WTC11 (cell line): ENCODE data around the gene ST3GAL6. TPM values are rescaled to one million over a fixed set of nuclear protein-coding genes. Genes with fewer than 3 reads are reported as not detected.
A peak's percentile ranks its signal among the peaks of the same experiment; 100 is the strongest.

Experiments
- ATAC-seq: fragments of 200-7000 bp; cut with Tn5 transposase; 2 replicates; pipeline ENCODE4 v1.10.0; 2021; ENCODE audit warnings: mild to moderate bottlenecking, moderate library complexity
- Bru-seq: library from RNA; stranded (reverse); fragments of 400-500 nt; gene quantifications from one replicate; lab custom pipeline; 2021; lab: Mats Ljungman, UMichigan
- CTCF ChIA-PET: fragments of 300-600 bp; sonication (Branson Sonifier 250); formaldehyde crosslinking; loops from one replicate; lab custom pipeline; 2021; ENCODE audit warnings: antibody characterized with exemption; lab: Charles Lee
- POLR2A ChIA-PET: fragments of 350-600 bp; sonication (Branson Sonifier 250); formaldehyde crosslinking; loops from one replicate; lab custom pipeline; 2021; ENCODE audit warnings: antibody characterized with exemption; lab: Charles Lee
- DNase-seq: peaks from one replicate; pipeline ENCODE4 v3.0.0; 2021; ENCODE audit warnings: low spot score
- H3K27ac Mint-ChIP-seq: 2 replicates; pipeline ENCODE4 v1.8.0; 2021; ENCODE audit warnings: mixed read lengths
- H3K27me3 Mint-ChIP-seq: 2 replicates; pipeline ENCODE4 v1.8.0; 2021; ENCODE audit warnings: low read depth, mild to moderate bottlenecking, moderate library complexity, mixed read lengths
- H3K36me3 Mint-ChIP-seq: 2 replicates; pipeline ENCODE4 v1.8.0; 2021; ENCODE audit warnings: mixed read lengths
- H3K4me1 Mint-ChIP-seq: 2 replicates; pipeline ENCODE4 v1.8.0; 2022; ENCODE audit warnings: mixed read lengths
- H3K4me3 Mint-ChIP-seq: 2 replicates; pipeline ENCODE4 v1.8.0; 2021; ENCODE audit warnings: mild to moderate bottlenecking, moderate library complexity, mixed read lengths
- H3K9me3 Mint-ChIP-seq: 2 replicates; pipeline ENCODE4 v1.8.0; 2021; ENCODE audit warnings: mixed read lengths
- CREM ChIP-seq: sonication (generic); formaldehyde crosslinking; IDR thresholded peaks from 2 replicates; pipeline ENCODE4 v1.8.1; 2022; ENCODE audit warnings: mild to moderate bottlenecking, missing genetic modification reagents, moderate library complexity
- ESRRA ChIP-seq: sonication (generic); formaldehyde crosslinking; IDR thresholded peaks from 2 replicates; pipeline ENCODE4 v1.8.1; 2022; ENCODE audit warnings: mild to moderate bottlenecking, missing genetic modification reagents, borderline replicate concordance
- MXD4 ChIP-seq: fragments of 250-450 bp; sonication (Bioruptor Pico); IDR thresholded peaks from 2 replicates; pipeline ENCODE4 v1.8.0; 2021; ENCODE audit warnings: mild to moderate bottlenecking, moderate library complexity, borderline replicate concordance
- NR3C1 ChIP-seq: sonication (generic); formaldehyde crosslinking; conservative IDR thresholded peaks from 2 replicates; pipeline ENCODE4 v1.8.1; 2023; ENCODE audit warnings: low read depth, mild to moderate bottlenecking, missing genetic modification reagents
- RORB ChIP-seq: fragments of 250-450 bp; sonication (Bioruptor Pico); IDR thresholded peaks from 2 replicates; pipeline ENCODE4 v1.9.0; 2021; ENCODE audit warnings: mild to moderate bottlenecking
- SOX15 ChIP-seq: fragments of 250-450 bp; sonication (Bioruptor Pico); IDR thresholded peaks from 2 replicates; pipeline ENCODE4 v1.9.0; 2021; ENCODE audit warnings: mild to moderate bottlenecking
- TP53 ChIP-seq: sonication (generic); formaldehyde crosslinking; IDR thresholded peaks from 2 replicates; pipeline ENCODE4 v1.8.1; 2023; ENCODE audit warnings: mild to moderate bottlenecking, missing genetic modification reagents
- ZNF138 ChIP-seq: sonication (generic); formaldehyde crosslinking; conservative IDR thresholded peaks from 2 replicates; pipeline ENCODE4 v1.8.1; 2022; ENCODE audit warnings: mild to moderate bottlenecking, moderate library complexity, missing genetic modification reagents
- ZNF263 ChIP-seq: sonication (generic); formaldehyde crosslinking; IDR thresholded peaks from 2 replicates; pipeline ENCODE4 v1.8.1; 2022; ENCODE audit warnings: low read depth, mild to moderate bottlenecking, moderate library complexity, missing genetic modification reagents
- long read RNA-seq, 3 experiments: library from RNA in 1 of 3; library from capped mRNA in 1 of 3; library from polyadenylated mRNA in 1 of 3; unstranded in 2 of 3; stranded (forward) in 1 of 3; transcript quantifications; one replicate each; pipeline ENCODE4 v2.0.0, GENCODE V29; 2021
- total RNA-seq: library from RNA; stranded (reverse); gene quantifications from 3 replicates; pipeline ENCODE4 v1.2.3, GENCODE V29; 2021
- TF ChIP-seq, protein P1 (sequence below): sonication (generic); formaldehyde crosslinking; IDR thresholded peaks from 2 replicates; pipeline ENCODE4 v1.8.1; 2023; ENCODE audit warnings: mild to moderate bottlenecking, missing genetic modification reagents
- TF ChIP-seq, protein P2 (sequence below): fragments of 200-600 bp; IDR thresholded peaks from 2 replicates; pipeline ENCODE4 v1.8.0; 2022; ENCODE audit warnings: antibody characterized with exemption
- TF ChIP-seq, protein P3 (sequence below): fragments of 250-450 bp; sonication (Bioruptor Pico); IDR thresholded peaks from 2 replicates; pipeline ENCODE4 v1.9.0; 2021; ENCODE audit warnings: mild to moderate bottlenecking
- TF ChIP-seq, protein P4 (sequence below): sonication (generic); formaldehyde crosslinking; IDR thresholded peaks from 2 replicates; pipeline ENCODE4 v1.8.1; 2023; ENCODE audit warnings: mild to moderate bottlenecking, missing genetic modification reagents, moderate library complexity
- TF ChIP-seq, protein P5 (sequence below): fragments of 250-450 bp; sonication (Bioruptor Pico); IDR thresholded peaks from 2 replicates; pipeline ENCODE4 v2.1.2; 2022; ENCODE audit warnings: mild to moderate bottlenecking, moderate library complexity
- TF ChIP-seq, protein P6 (sequence below): sonication (generic); formaldehyde crosslinking; IDR thresholded peaks from 2 replicates; pipeline ENCODE4 v1.8.0; 2022; ENCODE audit warnings: mild to moderate bottlenecking, missing genetic modification reagents
- TF ChIP-seq, protein P7 (sequence below): sonication (generic); formaldehyde crosslinking; IDR thresholded peaks from 2 replicates; pipeline ENCODE4 v1.8.0; 2023; ENCODE audit warnings: missing genetic modification reagents
- TF ChIP-seq, protein P8 (sequence below): sonication (generic); formaldehyde crosslinking; IDR thresholded peaks from 2 replicates; pipeline ENCODE4 v1.8.1; 2022; ENCODE audit warnings: mild to moderate bottlenecking, moderate library complexity, missing genetic modification reagents
- TF ChIP-seq, protein P9 (sequence below): sonication (generic); formaldehyde crosslinking; IDR thresholded peaks from 2 replicates; pipeline ENCODE4 v1.8.0; 2022; ENCODE audit warnings: mild to moderate bottlenecking, missing genetic modification reagents
- TF ChIP-seq, protein P10 (sequence below): sonication (generic); formaldehyde crosslinking; IDR thresholded peaks from 2 replicates; pipeline ENCODE4 v1.8.1; 2023; ENCODE audit warnings: mild to moderate bottlenecking, missing genetic modification reagents, moderate library complexity

The ST3GAL6 gene, protein sequence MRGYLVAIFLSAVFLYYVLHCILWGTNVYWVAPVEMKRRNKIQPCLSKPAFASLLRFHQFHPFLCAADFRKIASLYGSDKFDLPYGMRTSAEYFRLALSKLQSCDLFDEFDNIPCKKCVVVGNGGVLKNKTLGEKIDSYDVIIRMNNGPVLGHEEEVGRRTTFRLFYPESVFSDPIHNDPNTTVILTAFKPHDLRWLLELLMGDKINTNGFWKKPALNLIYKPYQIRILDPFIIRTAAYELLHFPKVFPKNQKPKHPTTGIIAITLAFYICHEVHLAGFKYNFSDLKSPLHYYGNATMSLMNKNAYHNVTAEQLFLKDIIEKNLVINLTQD
- 8.1 to 8.7 TPM (median 8.3 TPM) in 3 replicates for total RNA-seq
- Bru-seq, nascent RNA: percentile 73 among the genes with signal in this experiment
- long read RNA-seq, experiment 1, partial matches to known transcripts: 1 of 19 reads
- long read RNA-seq, experiment 1, other reads (novel, unspliced or antisense): 9 of 19 reads
- long read RNA-seq, experiment 2, partial matches to known transcripts: 3 of 13 reads
- long read RNA-seq, experiment 2, other reads (novel, unspliced or antisense): 5 of 13 reads
- long read RNA-seq, experiment 3, partial matches to known transcripts: 2 of 13 reads
- long read RNA-seq, experiment 3, other reads (novel, unspliced or antisense): 7 of 13 reads

DNA sequence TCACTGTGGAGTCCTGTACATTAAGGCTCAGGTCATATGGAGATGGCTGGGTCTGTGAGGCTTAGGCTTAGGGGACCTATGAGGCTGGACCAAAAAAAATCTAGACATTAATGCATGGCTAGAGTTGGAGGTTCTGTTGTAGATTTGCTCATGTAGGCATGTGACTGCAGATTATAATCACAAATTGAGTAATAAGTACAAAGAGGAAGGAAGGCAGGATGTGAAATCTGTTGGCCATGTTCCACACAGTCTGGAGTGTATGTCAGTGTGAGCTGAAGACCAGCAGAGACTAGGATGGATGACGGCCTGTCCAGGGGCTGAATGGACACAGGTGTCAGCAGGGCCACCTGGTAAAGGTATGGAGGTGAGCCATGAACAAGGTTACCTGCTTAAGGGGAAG is at the start of gene ST3GAL6:
ST3GAL6 (plus strand) TSS at position 265 of the 400 bp plus-strand sequence. CDS start 5,101 bp downstream, outside the sequence.
- Mint-ChIP-seq H3K4me3 (no peak within 1 kb of the TSS), H3K4me1 (peaks cover 38% of the 10 kb centered on the region), H3K36me3 (no peaks in the 10 kb centered on the region), H3K9me3 (no peaks in the 10 kb centered on the region), H3K27ac (no peak within 1 kb of the TSS), H3K27me3 (no peaks in the 10 kb centered on the region)
- POLR2A ChIA-PET: no interaction called here
- ATAC-seq (no peak), DNase-seq (no peak)
- CTCF ChIA-PET: interaction anchor here (0.9 to 2.2 kb wide), 2 partner anchors 106 to 161 kb away, joined by 5 to 6 read pairs; no protein-coding TSS in a partner anchor
- TF ChIP-seq RORB (CRISPR knock-in tag): no peak
- TF ChIP-seq, protein P1, sequence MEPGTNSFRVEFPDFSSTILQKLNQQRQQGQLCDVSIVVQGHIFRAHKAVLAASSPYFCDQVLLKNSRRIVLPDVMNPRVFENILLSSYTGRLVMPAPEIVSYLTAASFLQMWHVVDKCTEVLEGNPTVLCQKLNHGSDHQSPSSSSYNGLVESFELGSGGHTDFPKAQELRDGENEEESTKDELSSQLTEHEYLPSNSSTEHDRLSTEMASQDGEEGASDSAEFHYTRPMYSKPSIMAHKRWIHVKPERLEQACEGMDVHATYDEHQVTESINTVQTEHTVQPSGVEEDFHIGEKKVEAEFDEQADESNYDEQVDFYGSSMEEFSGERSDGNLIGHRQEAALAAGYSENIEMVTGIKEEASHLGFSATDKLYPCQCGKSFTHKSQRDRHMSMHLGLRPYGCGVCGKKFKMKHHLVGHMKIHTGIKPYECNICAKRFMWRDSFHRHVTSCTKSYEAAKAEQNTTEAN (CRISPR knock-in tag): no peak
- no peak for TF ChIP-seq TP53
- TF ChIP-seq SOX15 (CRISPR knock-in tag): no peak
- TF ChIP-seq ZNF263 (CRISPR knock-in tag): no peak
- TF ChIP-seq, protein P2, sequence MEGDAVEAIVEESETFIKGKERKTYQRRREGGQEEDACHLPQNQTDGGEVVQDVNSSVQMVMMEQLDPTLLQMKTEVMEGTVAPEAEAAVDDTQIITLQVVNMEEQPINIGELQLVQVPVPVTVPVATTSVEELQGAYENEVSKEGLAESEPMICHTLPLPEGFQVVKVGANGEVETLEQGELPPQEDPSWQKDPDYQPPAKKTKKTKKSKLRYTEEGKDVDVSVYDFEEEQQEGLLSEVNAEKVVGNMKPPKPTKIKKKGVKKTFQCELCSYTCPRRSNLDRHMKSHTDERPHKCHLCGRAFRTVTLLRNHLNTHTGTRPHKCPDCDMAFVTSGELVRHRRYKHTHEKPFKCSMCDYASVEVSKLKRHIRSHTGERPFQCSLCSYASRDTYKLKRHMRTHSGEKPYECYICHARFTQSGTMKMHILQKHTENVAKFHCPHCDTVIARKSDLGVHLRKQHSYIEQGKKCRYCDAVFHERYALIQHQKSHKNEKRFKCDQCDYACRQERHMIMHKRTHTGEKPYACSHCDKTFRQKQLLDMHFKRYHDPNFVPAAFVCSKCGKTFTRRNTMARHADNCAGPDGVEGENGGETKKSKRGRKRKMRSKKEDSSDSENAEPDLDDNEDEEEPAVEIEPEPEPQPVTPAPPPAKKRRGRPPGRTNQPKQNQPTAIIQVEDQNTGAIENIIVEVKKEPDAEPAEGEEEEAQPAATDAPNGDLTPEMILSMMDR: no peak
- TF ChIP-seq, protein P3, sequence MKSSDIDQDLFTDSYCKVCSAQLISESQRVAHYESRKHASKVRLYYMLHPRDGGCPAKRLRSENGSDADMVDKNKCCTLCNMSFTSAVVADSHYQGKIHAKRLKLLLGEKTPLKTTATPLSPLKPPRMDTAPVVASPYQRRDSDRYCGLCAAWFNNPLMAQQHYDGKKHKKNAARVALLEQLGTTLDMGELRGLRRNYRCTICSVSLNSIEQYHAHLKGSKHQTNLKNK: no peak
- TF ChIP-seq, protein P4, sequence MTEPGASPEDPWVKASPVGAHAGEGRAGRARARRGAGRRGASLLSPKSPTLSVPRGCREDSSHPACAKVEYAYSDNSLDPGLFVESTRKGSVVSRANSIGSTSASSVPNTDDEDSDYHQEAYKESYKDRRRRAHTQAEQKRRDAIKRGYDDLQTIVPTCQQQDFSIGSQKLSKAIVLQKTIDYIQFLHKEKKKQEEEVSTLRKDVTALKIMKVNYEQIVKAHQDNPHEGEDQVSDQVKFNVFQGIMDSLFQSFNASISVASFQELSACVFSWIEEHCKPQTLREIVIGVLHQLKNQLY (CRISPR knock-in tag): no peak
- TF ChIP-seq MXD4 (CRISPR knock-in tag): no peak
- no peak for TF ChIP-seq ZNF138 (CRISPR knock-in tag)
- TF ChIP-seq, protein P5, sequence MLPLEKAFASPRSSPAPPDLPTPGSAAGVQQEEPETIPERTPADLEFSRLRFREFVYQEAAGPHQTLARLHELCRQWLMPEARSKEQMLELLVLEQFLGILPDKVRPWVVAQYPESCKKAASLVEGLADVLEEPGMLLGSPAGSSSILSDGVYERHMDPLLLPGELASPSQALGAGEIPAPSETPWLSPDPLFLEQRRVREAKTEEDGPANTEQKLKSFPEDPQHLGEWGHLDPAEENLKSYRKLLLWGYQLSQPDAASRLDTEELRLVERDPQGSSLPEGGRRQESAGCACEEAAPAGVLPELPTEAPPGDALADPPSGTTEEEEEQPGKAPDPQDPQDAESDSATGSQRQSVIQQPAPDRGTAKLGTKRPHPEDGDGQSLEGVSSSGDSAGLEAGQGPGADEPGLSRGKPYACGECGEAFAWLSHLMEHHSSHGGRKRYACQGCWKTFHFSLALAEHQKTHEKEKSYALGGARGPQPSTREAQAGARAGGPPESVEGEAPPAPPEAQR (CRISPR knock-in tag): no peak
- TF ChIP-seq ESRRA (CRISPR knock-in tag): no peak
- TF ChIP-seq, protein P6, sequence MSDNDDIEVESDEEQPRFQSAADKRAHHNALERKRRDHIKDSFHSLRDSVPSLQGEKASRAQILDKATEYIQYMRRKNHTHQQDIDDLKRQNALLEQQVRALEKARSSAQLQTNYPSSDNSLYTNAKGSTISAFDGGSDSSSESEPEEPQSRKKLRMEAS (CRISPR knock-in tag): no peak
- TF ChIP-seq, protein P7, sequence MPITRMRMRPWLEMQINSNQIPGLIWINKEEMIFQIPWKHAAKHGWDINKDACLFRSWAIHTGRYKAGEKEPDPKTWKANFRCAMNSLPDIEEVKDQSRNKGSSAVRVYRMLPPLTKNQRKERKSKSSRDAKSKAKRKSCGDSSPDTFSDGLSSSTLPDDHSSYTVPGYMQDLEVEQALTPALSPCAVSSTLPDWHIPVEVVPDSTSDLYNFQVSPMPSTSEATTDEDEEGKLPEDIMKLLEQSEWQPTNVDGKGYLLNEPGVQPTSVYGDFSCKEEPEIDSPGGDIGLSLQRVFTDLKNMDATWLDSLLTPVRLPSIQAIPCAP (CRISPR knock-in tag): no peak
- TF ChIP-seq, protein P8, sequence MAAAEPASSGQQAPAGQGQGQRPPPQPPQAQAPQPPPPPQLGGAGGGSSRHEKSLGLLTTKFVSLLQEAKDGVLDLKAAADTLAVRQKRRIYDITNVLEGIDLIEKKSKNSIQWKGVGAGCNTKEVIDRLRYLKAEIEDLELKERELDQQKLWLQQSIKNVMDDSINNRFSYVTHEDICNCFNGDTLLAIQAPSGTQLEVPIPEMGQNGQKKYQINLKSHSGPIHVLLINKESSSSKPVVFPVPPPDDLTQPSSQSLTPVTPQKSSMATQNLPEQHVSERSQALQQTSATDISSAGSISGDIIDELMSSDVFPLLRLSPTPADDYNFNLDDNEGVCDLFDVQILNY (CRISPR knock-in tag): no peak
- TF ChIP-seq, protein P9, sequence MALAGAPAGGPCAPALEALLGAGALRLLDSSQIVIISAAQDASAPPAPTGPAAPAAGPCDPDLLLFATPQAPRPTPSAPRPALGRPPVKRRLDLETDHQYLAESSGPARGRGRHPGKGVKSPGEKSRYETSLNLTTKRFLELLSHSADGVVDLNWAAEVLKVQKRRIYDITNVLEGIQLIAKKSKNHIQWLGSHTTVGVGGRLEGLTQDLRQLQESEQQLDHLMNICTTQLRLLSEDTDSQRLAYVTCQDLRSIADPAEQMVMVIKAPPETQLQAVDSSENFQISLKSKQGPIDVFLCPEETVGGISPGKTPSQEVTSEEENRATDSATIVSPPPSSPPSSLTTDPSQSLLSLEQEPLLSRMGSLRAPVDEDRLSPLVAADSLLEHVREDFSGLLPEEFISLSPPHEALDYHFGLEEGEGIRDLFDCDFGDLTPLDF (CRISPR knock-in tag): no peak
- no peak for TF ChIP-seq NR3C1
- no peak for TF ChIP-seq CREM (CRISPR knock-in tag)
- TF ChIP-seq, protein P10, sequence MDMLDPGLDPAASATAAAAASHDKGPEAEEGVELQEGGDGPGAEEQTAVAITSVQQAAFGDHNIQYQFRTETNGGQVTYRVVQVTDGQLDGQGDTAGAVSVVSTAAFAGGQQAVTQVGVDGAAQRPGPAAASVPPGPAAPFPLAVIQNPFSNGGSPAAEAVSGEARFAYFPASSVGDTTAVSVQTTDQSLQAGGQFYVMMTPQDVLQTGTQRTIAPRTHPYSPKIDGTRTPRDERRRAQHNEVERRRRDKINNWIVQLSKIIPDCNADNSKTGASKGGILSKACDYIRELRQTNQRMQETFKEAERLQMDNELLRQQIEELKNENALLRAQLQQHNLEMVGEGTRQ (CRISPR knock-in tag): no peak
